HEK293 (cell line): ENCODE measurements around the gene FRMD5.

ENCODE experiments used
- CTCF ChIA-PET: fragments of 350-600 bp; formaldehyde crosslinking; extraction: SDS; loops from one replicate; lab custom pipeline; 2021; ENCODE audit warnings: antibody characterized with exemption; lab: Yijun Ruan, JAX
- POLR2A ChIA-PET: fragments of 300-600 bp; formaldehyde crosslinking; extraction: SDS; loops from one replicate; lab custom pipeline; 2020; ENCODE audit warnings: antibody characterized with exemption, inconsistent platforms; lab: Yijun Ruan, JAX
- H3K27ac ChIP-seq: fragments of 200-500 bp; sonication (Bioruptor generic); 2 replicates; pipeline ENCODE4 v1.5.1; 2014; ENCODE audit warnings: low read depth, low read length, control low read depth, inconsistent platforms; ENCODE audit errors: extremely low read depth
- H3K36me3 ChIP-seq, 2 experiments: fragments of 200-500 bp in 1 of 2; sonication (Bioruptor generic) in 1 of 2; 1 replicate in 1 of 2; 2 replicates in 1 of 2; pipeline ENCODE4 v1.5.1; 2014 to 2017; ENCODE audit warnings: inconsistent platforms in 2 of 2, low read length in 2 of 2; ENCODE audit not compliant: control insufficient read depth in 2 of 2, insufficient read depth in 1 of 2
- H3K4me1 ChIP-seq: fragments of 200-500 bp; sonication (Bioruptor generic); 2 replicates; pipeline ENCODE4 v1.5.1; 2014; ENCODE audit warnings: mild to moderate bottlenecking, low read length, inconsistent platforms; ENCODE audit not compliant: control insufficient read depth, insufficient read depth
- H3K4me3 ChIP-seq: 2 replicates; pipeline ENCODE4 v1.5.1; 2011; ENCODE audit warnings: low read depth, mild to moderate bottlenecking, control low read depth, low read length, moderate library complexity
- H3K9me3 ChIP-seq: fragments of 200-500 bp; sonication (Bioruptor generic); 2 replicates; pipeline ENCODE4 v1.5.1; 2014; ENCODE audit warnings: low read depth, low read length, inconsistent platforms; ENCODE audit not compliant: control insufficient read depth, insufficient read depth
- PRDM2 ChIP-seq: fragments of 450-650 bp; formaldehyde crosslinking; IDR thresholded peaks from 2 replicates; pipeline ENCODE4 v1.5.1; 2016; ENCODE audit warnings: missing biosample characterization, missing genetic modification characterization, borderline replicate concordance
- PRDM4 ChIP-seq: fragments of 450-650 bp; formaldehyde crosslinking; IDR thresholded peaks from 2 replicates; pipeline ENCODE4 v1.5.1; 2017; ENCODE audit warnings: missing biosample characterization, missing genetic modification characterization
- PRDM6 ChIP-seq: fragments of 450-650 bp; formaldehyde crosslinking; IDR thresholded peaks from 2 replicates; pipeline ENCODE4 v1.5.1; 2017; ENCODE audit warnings: missing biosample characterization, missing genetic modification characterization
- SP7 ChIP-seq: fragments of 450-650 bp; formaldehyde crosslinking; IDR thresholded peaks from 2 replicates; pipeline ENCODE4 v1.5.1; 2016; ENCODE audit warnings: missing biosample characterization, missing genetic modification characterization
- ZBTB17 ChIP-seq: fragments of 450-650 bp; formaldehyde crosslinking; IDR thresholded peaks from 2 replicates; pipeline ENCODE4 v1.5.1; 2016; ENCODE audit warnings: missing biosample characterization, missing genetic modification characterization
- ZFHX2 ChIP-seq: fragments of 450-650 bp; formaldehyde crosslinking; conservative IDR thresholded peaks from 2 replicates; pipeline ENCODE4 v1.5.1; 2016; ENCODE audit warnings: missing biosample characterization, missing genetic modification characterization
- ZNF292 ChIP-seq: fragments of 450-650 bp; formaldehyde crosslinking; IDR thresholded peaks from 2 replicates; pipeline ENCODE4 v1.5.1; 2016; ENCODE audit warnings: low read depth, missing biosample characterization, missing genetic modification characterization, borderline replicate concordance
- ZNF626 ChIP-seq: fragments of 450-650 bp; sonication (Bioruptor Pico); formaldehyde crosslinking; IDR thresholded peaks from 2 replicates; pipeline ENCODE4 v1.5.1; 2018; ENCODE audit warnings: missing biosample characterization, missing genetic modification characterization, inconsistent platforms

FRMD5 gene

GRCh38 chr15:43880406-43881194 is 314.5 kb downstream of the FRMD5 start:
- TF ChIP-seq PRDM6 (tag by site-specific recombination) = no peak
- no peak for TF ChIP-seq ZFHX2 (tag by site-specific recombination)
- TF ChIP-seq SP7 = no peak
- no peak for TF ChIP-seq ZNF292 (tag by site-specific recombination)
- no peak for TF ChIP-seq ZBTB17
- Histone ChIP-seq H3K27ac (no peak overlapping the region), H3K36me3 (peaks cover 4 to 76% of the 10 kb centered on the region in 2 experiments; a peak in 2 of 3 replicates), H3K4me1 (no peaks in the 10 kb centered on the region), H3K4me3 (no peak overlapping the region), H3K9me3 (no peaks in the 10 kb centered on the region)
- CTCF ChIA-PET = interaction anchor here (0.5 to 2.0 kb wide), 7 partner anchors 8 to 476 kb away, joined by 3 to 12 read pairs (median 5); no protein-coding TSS in a partner anchor
- POLR2A ChIA-PET = no interaction called here

GRCh38 chr15:43879386-43880355 is 315.4 kb downstream of the FRMD5 start:
- no peak overlapping the region for H3K4me3 ChIP-seq
- peaks cover 4 to 70% of the 10 kb centered on the region in 2 experiments; a peak in 2 of 3 replicates for H3K36me3 ChIP-seq
- H3K4me1 ChIP-seq = no peaks in the 10 kb centered on the region
- no peaks in the 10 kb centered on the region for H3K9me3 ChIP-seq
- ChIA-PET POLR2A (no interaction called here), CTCF (interaction anchor here (0.6 to 1.1 kb wide), 2 partner anchors 15 to 177 kb away, joined by 4 read pairs; no protein-coding TSS in a partner anchor)
- no peak overlapping the region for H3K27ac ChIP-seq
- no peak for TF ChIP-seq ZNF626

- TF ChIP-seq PRDM4 (tag by site-specific recombination) (no peak), PRDM2 (no peak)
- Histone ChIP-seq H3K4me1 (no peaks in the 10 kb centered on the region), H3K27ac (no peak overlapping the region), H3K4me3 (no peak overlapping the region), H3K36me3 (peaks cover 2 to 68% of the 10 kb centered on the region in 2 experiments; a peak in 2 of 3 replicates), H3K9me3 (no peaks in the 10 kb centered on the region)
- CTCF ChIA-PET = interaction anchor here (0.5 to 0.7 kb wide), 3 partner anchors 20 to 701 kb away, joined by 3 read pairs; no protein-coding TSS in a partner anchor
- POLR2A ChIA-PET = no interaction called here
These were observed 316.6 kb downstream of the FRMD5 start for GRCh38 chr15:43878446-43878845.
